CD14-positive monocyte (primary cell): ENCODE results near the gene ULK2. TPM values are rescaled to one million over a fixed set of nuclear protein-coding genes. Genes with fewer than 3 reads are reported as not detected.

Source experiments
- DNase-seq, 3 donors: peaks; one replicate each; pipeline ENCODE4 v3.0.0-alpha.2; 2011 to 2022
- H2AFZ ChIP-seq: 2 replicates; pipeline ENCODE4 v1.6.0; 2012; ENCODE audit warnings: mild to moderate bottlenecking, low read depth, low read length, inconsistent platforms; ENCODE audit not compliant: insufficient read depth, poor library complexity, severe bottlenecking
- H3K27ac ChIP-seq, 2 donors: 1 replicate in 1 of 2; 2 replicates in 1 of 2; pipeline ENCODE4 v1.5.1; 2012 to 2013; ENCODE audit warnings: low read length in 2 of 2, control low read depth in 1 of 2, inconsistent platforms in 1 of 2, low read depth in 1 of 2, mild to moderate bottlenecking in 1 of 2
- H3K27me3 ChIP-seq, 2 donors: one replicate each; pipeline versions ENCODE4 v1.6.0 to v1.6.1; 2011 to 2013; ENCODE audit warnings: low read length in 2 of 2; ENCODE audit not compliant: control insufficient read depth in 2 of 2, insufficient read depth in 2 of 2
- H3K36me3 ChIP-seq, 2 donors: replicated peaks in 1 of 2; 1 replicate in 1 of 2; 2 replicates in 1 of 2; pipeline versions ENCODE4 v1.5.1 to v1.6.1; 2012 to 2013; ENCODE audit warnings: low read length in 2 of 2, control low read depth in 1 of 2, inconsistent platforms in 1 of 2, mild to moderate bottlenecking in 1 of 2; ENCODE audit not compliant: insufficient read depth in 2 of 2, control insufficient read depth in 1 of 2
- H3K4me1 ChIP-seq, 2 donors: 1 replicate in 1 of 2; 2 replicates in 1 of 2; pipeline versions ENCODE4 v1.5.1 to v1.6.1; 2012 to 2013; ENCODE audit warnings: low read length in 2 of 2, control low read depth in 1 of 2, inconsistent platforms in 1 of 2, mild to moderate bottlenecking in 1 of 2, moderate library complexity in 1 of 2; ENCODE audit not compliant: insufficient read depth in 2 of 2, control insufficient read depth in 1 of 2
- H3K4me2 ChIP-seq: replicated peaks from 2 replicates; pipeline ENCODE3; 2012; ENCODE audit warnings: low read length, moderate library complexity, mild to moderate bottlenecking; ENCODE audit not compliant: poor library complexity, severe bottlenecking; ENCODE audit errors: extremely low read depth
- H3K4me3 ChIP-seq, 3 experiments: fragments of 200-600 bp in 1 of 3; sonication (generic) in 1 of 3; replicated peaks in 1 of 3; 1 replicate in 2 of 3; 2 replicates in 1 of 3; pipeline ENCODE4 v1.5.1; 2011 to 2013; ENCODE audit warnings: low read length in 3 of 3, mild to moderate bottlenecking in 3 of 3, control low read depth in 2 of 3, low read depth in 2 of 3, inconsistent platforms in 1 of 3, moderate library complexity in 1 of 3
- H3K79me2 ChIP-seq: 2 replicates; pipeline ENCODE4 v1.6.0; 2012; ENCODE audit warnings: mild to moderate bottlenecking, control low read depth, inconsistent platforms, low read length, moderate library complexity; ENCODE audit not compliant: insufficient read depth
- H3K9ac ChIP-seq: 2 replicates; pipeline ENCODE4 v1.6.0; 2017; ENCODE audit warnings: low read length, mild to moderate bottlenecking; ENCODE audit not compliant: insufficient read depth, poor library complexity, severe bottlenecking
- H3K9me3 ChIP-seq, 2 donors: replicated peaks in 1 of 2; 1 replicate in 1 of 2; 2 replicates in 1 of 2; pipeline versions ENCODE4 v1.5.1 to v1.6.1; 2012 to 2013; ENCODE audit warnings: low read length in 2 of 2, control low read depth in 1 of 2; ENCODE audit not compliant: control insufficient read depth in 1 of 2, insufficient read depth in 1 of 2
- H4K20me1 ChIP-seq: 2 replicates; pipeline ENCODE4 v1.6.0; 2012; ENCODE audit warnings: mild to moderate bottlenecking, low read length, control low read depth, moderate library complexity; ENCODE audit not compliant: insufficient read depth
- H3K27ac Mint-ChIP-seq, 7 donors: one replicate each; pipeline ENCODE4 v1.8.0; 2020; ENCODE audit warnings: mild to moderate bottlenecking in 7 of 7, mixed read lengths in 7 of 7, moderate library complexity in 6 of 7, inconsistent platforms in 2 of 7
- H3K27me3 Mint-ChIP-seq, 3 donors: one replicate each; pipeline ENCODE4 v1.8.0; 2021 to 2022; ENCODE audit warnings: low read depth in 3 of 3, mild to moderate bottlenecking in 3 of 3, mixed read lengths in 3 of 3, moderate library complexity in 3 of 3, inconsistent platforms in 1 of 3
- H3K36me3 Mint-ChIP-seq, 2 donors: one replicate each; pipeline ENCODE4 v1.8.0; 2020; ENCODE audit warnings: mixed read lengths in 2 of 2, inconsistent platforms in 1 of 2, mild to moderate bottlenecking in 1 of 2
- H3K4me1 Mint-ChIP-seq: one replicate; pipeline ENCODE4 v1.8.0; 2020; ENCODE audit warnings: mild to moderate bottlenecking, mixed read lengths
- H3K4me3 Mint-ChIP-seq, 2 donors: one replicate each; pipeline ENCODE4 v1.8.0; 2020; ENCODE audit warnings: mild to moderate bottlenecking in 2 of 2, mixed read lengths in 2 of 2, moderate library complexity in 1 of 2
- H3K9me3 Mint-ChIP-seq, 7 donors: one replicate each; pipeline ENCODE4 v1.8.0; 2020 to 2022; ENCODE audit warnings: mixed read lengths in 7 of 7, mild to moderate bottlenecking in 6 of 7, moderate library complexity in 6 of 7, inconsistent platforms in 2 of 7
- CTCF ChIP-seq: fragments of 200-600 bp; IDR thresholded peaks from one replicate; pipeline ENCODE4 v1.8.0; 2022; ENCODE audit warnings: antibody characterized with exemption, mild to moderate bottlenecking
- WGBS: methylation state at CpG from one replicate; pipeline ENCODE4 v1.1.5; 2013; ENCODE audit warnings: missing lambda C conversion rate; ENCODE audit not compliant: insufficient coverage; 5-methylcytosine and 5-hydroxymethylcytosine counted together
- intact Hi-C, 2 donors: fragments of 100-400 bp; cut with micrococcal nuclease; formaldehyde crosslinking; loops; one replicate each; pipeline versions ENCODE4 v1.15.0 to v1.15.1; 2023
- polyA plus RNA-seq, 3 donors: library from polyadenylated mRNA; depleted of rRNA in 1 of 3; unstranded in 2 of 3; stranded (reverse) in 1 of 3; fragments of 300-500 nt in 2 of 3; fragments of >200 nt in 1 of 3; fragmentation: Illumina TruSeq in 2 of 3; gene quantifications; 1 replicate in 2 of 3; 2 replicates in 1 of 3; pipeline ENCODE4 v1.2.3, GENCODE V29; 2012 to 2021

Gene ULK2
- polyA plus RNA-seq, 3 donors, result 8.5 to 27.2 (median 12.3) TPM

GRCh38 chr17:19726631-19727376, 140.9 kb downstream of the ULK2 start:
- peak overlapping the region in 6 of 7 donors; percentile 26 to 92 (median 68) for H3K27ac Mint-ChIP-seq
- Histone ChIP-seq H3K79me2 (no peaks in the 10 kb centered on the region), H2AFZ (no peak overlapping the region), H3K4me3 (no peak overlapping the region), H3K36me3 (no peaks in the 10 kb centered on the region), H4K20me1 (no peaks in the 10 kb centered on the region), H3K9ac (no peak overlapping the region), H3K27me3 (no peaks in the 10 kb centered on the region), H3K4me2 (no peak overlapping the region), H3K27ac (no peak overlapping the region), H3K9me3 (no peaks in the 10 kb centered on the region), H3K4me1 (peaks cover 38 to 44% of the 10 kb centered on the region in 2 donors)
- no peak overlapping the region for H3K4me3 Mint-ChIP-seq
- H3K4me1 Mint-ChIP-seq, result peaks cover 48% of the 10 kb centered on the region
- intact Hi-C loops, result loop anchor here (5.0 to 10.0 kb wide), 2 partner anchors 35 to 82 kb away; partner anchors contain the start of gene ALDH3A2 (in 1 of the 2)
- H3K9me3 Mint-ChIP-seq, result peaks cover 0 to 2% (median 0%) of the 10 kb centered on the region in 7 donors
- peaks cover 0 to 5% (median 0%) of the 10 kb centered on the region in 3 donors for H3K27me3 Mint-ChIP-seq
- no CpG with 5 or more reads among the region's 7 CpGs for WGBS
- TF ChIP-seq CTCF, result no peak
- H3K36me3 Mint-ChIP-seq, result peaks cover 0 to 6% of the 10 kb centered on the region in 2 donors
- no peak for DNase-seq

GRCh38 chr17:19725486-19725885, 142.2 kb downstream of the ULK2 start:
- Mint-ChIP-seq H3K4me1 (peaks cover 38% of the 10 kb centered on the region), H3K4me3 (peak overlapping the region in 1 of 2 donors; percentile 78), H3K27me3 (peaks cover 0 to 5% (median 0%) of the 10 kb centered on the region in 3 donors), H3K9me3 (peaks cover 0 to 2% (median 0%) of the 10 kb centered on the region in 7 donors), H3K27ac (peak overlapping the region; percentile 92 to 98 (median 95)), H3K36me3 (peaks cover 0 to 6% of the 10 kb centered on the region in 2 donors)
- WGBS, result 100% methylated on average over 1 of the region's 5 CpGs
- H3K9me3 ChIP-seq, result no peaks in the 10 kb centered on the region
- H3K4me1 ChIP-seq, result peaks cover 31 to 40% of the 10 kb centered on the region in 2 donors
- H2AFZ ChIP-seq, result peak overlapping the region; percentile 75
- DNase-seq, result peak; percentile 80 to 88 (median 84)
- H4K20me1 ChIP-seq, result no peaks in the 10 kb centered on the region
- peak overlapping the region in 1 of 3 experiments; percentile 67 for H3K4me3 ChIP-seq
- H3K36me3 ChIP-seq, result no peaks in the 10 kb centered on the region
- peak overlapping the region; percentile 70 for H3K4me2 ChIP-seq
- peak overlapping the region; percentile 73 to 91 for H3K27ac ChIP-seq
- H3K9ac ChIP-seq, result peak overlapping the region; percentile 82
- intact Hi-C loops, result loop anchor here (5.0 to 10.0 kb wide), 2 partner anchors 37 to 81 kb away; partner anchors contain the start of gene ALDH3A2 (in 1 of the 2)
- H3K27me3 ChIP-seq, result no peaks in the 10 kb centered on the region
- no peaks in the 10 kb centered on the region for H3K79me2 ChIP-seq
- no peak for TF ChIP-seq CTCF
